Uterus (tissue), 2 donors: ENCODE results near the gene DGAT2.

Experiments
- CTCF ChIP-seq, 4 experiments: fragments of 200-600 bp in 2 of 4; fragments of 450-650 bp in 2 of 4; sonication (generic) in 2 of 4; IDR thresholded peaks; one replicate each; pipeline ENCODE4 v1.5.1; 2016 to 2019; ENCODE audit warnings: antibody characterized with exemption in 4 of 4, mild to moderate bottlenecking in 2 of 4, moderate library complexity in 1 of 4
- POLR2A ChIP-seq, 2 donors: fragments of 450-650 bp; IDR thresholded peaks; one replicate each; pipeline ENCODE4 v1.6.1; 2016; ENCODE audit warnings: antibody characterized with exemption in 2 of 2, mild to moderate bottlenecking in 1 of 2, moderate library complexity in 1 of 2

- TF ChIP-seq CTCF (IDR thresholded peaks at IDR 0.05) (no peak), POLR2A (IDR thresholded peaks at IDR 0.05) (no peak)
Measured at GRCh38 chr11:75810637-75811390, 42.2 kb downstream of the DGAT2 start.
